Kidney (tissue), 14 donors: Measurements from ENCODE around the gene POLRMT. TPM values are rescaled to one million over a fixed set of nuclear protein-coding genes. Genes with fewer than 3 reads are reported as not detected.

Source experiments
- DNase-seq, 5 donors: peaks; one replicate each; pipeline ENCODE4 v3.0.0-alpha.2; 2013 to 2020
- FAIRE-seq: peaks from 2 replicates; lab custom pipeline; 2012; peaks lifted over from hg19 to GRCh38; lab: Jason Lieb, UNC
- H3K27ac ChIP-seq, 2 donors: one replicate each; pipeline ENCODE4 v1.7.0; 2013; ENCODE audit warnings: low read depth in 2 of 2, low read length in 2 of 2, inconsistent platforms in 1 of 2
- H3K27me3 ChIP-seq: one replicate; pipeline ENCODE4 v1.7.1; 2013; ENCODE audit warnings: low read length, inconsistent platforms; ENCODE audit not compliant: control insufficient read depth, insufficient read depth
- H3K36me3 ChIP-seq, 3 donors: one replicate each; pipeline versions ENCODE4 v1.7.0 to v1.7.1; 2013; ENCODE audit warnings: low read length in 3 of 3, control low read depth in 1 of 3, inconsistent platforms in 1 of 3; ENCODE audit not compliant: insufficient read depth in 3 of 3, control insufficient read depth in 2 of 3
- H3K4me1 ChIP-seq, 3 donors: one replicate each; pipeline versions ENCODE4 v1.7.0 to v1.7.1; 2013; ENCODE audit warnings: low read length in 3 of 3, inconsistent platforms in 1 of 3, low read depth in 1 of 3; ENCODE audit not compliant: control insufficient read depth in 2 of 3, insufficient read depth in 2 of 3
- H3K4me3 ChIP-seq, 3 donors: one replicate each; pipeline versions ENCODE4 v1.7.0 to v1.8.1; 2013; ENCODE audit warnings: low read length in 3 of 3, control low read depth in 1 of 3, inconsistent platforms in 1 of 3
- H3K9ac ChIP-seq, 3 donors: one replicate each; pipeline versions ENCODE4 v1.7.0 to v1.7.1; 2013; ENCODE audit warnings: low read length in 3 of 3, control low read depth in 1 of 3, inconsistent platforms in 1 of 3
- H3K9me3 ChIP-seq, 3 donors: one replicate each; pipeline versions ENCODE4 v1.7.0 to v1.7.1; 2013; ENCODE audit warnings: low read length in 3 of 3, control low read depth in 1 of 3, inconsistent platforms in 1 of 3; ENCODE audit not compliant: control insufficient read depth in 2 of 3, insufficient read depth in 1 of 3
- CTCF ChIP-seq: IDR thresholded peaks from 3 replicates; pipeline ENCODE4 v1.5.1; 2012; ENCODE audit warnings: mild to moderate bottlenecking, moderate library complexity, borderline replicate concordance; ENCODE audit not compliant: insufficient read depth; ENCODE audit errors: extremely low read depth
- intact Hi-C: fragments of 100-400 bp; cut with DNase I; formaldehyde crosslinking; loops from one replicate; pipeline ENCODE4 v1.11.1; 2022
- polyA plus RNA-seq: library from polyadenylated mRNA; stranded (reverse); fragments of 350-450 nt; fragmentation: Illumina TruSeq; extraction: RNeasy Lipid Tissue Mini Kit (QIAGEN cat#74804); gene quantifications from one replicate; pipeline ENCODE4 v1.2.3, GENCODE V29; 2014; ENCODE audit warnings: low read depth, low replicate concordance; ENCODE audit not compliant: insufficient read depth
- total RNA-seq: library from RNA; stranded (reverse); fragmentation: NEBNext Ultra II Directional; extraction: Animal tissue kit (Norgen Biotek cat#: 25700); gene quantifications from one replicate; pipeline ENCODE4 v1.2.1, GENCODE V29; 2021
- donor health status: control.
- donor health status: control.
- donor health status: control.
- donor health status: control.
- donor health status: control.
- donor health status: DM: yes; HTN: yes; CAD: no.
- donor health status: Normal renal cell carcinoma (clear cell type).

The POLRMT gene
- total and polyA plus RNA-seq, 2 donors from 2014 or later = 49.8 to 117 TPM

- no peak for FAIRE-seq
Observed at GRCh38 chr19:648904-649801, 15.8 kb upstream of the POLRMT start.

GRCh38 chr19:648305-648704 is 15.0 kb upstream of the POLRMT start:
- DNase-seq (no peak), FAIRE-seq (no peak)
- Histone ChIP-seq H3K4me3 (no peak overlapping the region), H3K36me3 (peaks cover 0 to 5% (median 0%) of the 10 kb centered on the region in 3 donors), H3K9ac (no peak overlapping the region), H3K9me3 (no peaks in the 10 kb centered on the region), H3K27me3 (no peaks in the 10 kb centered on the region), H3K27ac (no peak overlapping the region), H3K4me1 (no peaks in the 10 kb centered on the region)
- intact Hi-C loops = no loop called here
- no peak for TF ChIP-seq CTCF

More at GRCh38 chr19:648904-649801, 15.8 kb upstream of the POLRMT start:
- no peaks in the 10 kb centered on the region for H3K9me3 ChIP-seq
- H3K4me3 ChIP-seq = no peak overlapping the region
- H3K36me3 ChIP-seq = peaks cover 0 to 10% (median 0%) of the 10 kb centered on the region in 3 donors
- DNase-seq = no peak
- H3K27me3 ChIP-seq = no peaks in the 10 kb centered on the region
- intact Hi-C loops = no loop called here
- H3K4me1 ChIP-seq = no peaks in the 10 kb centered on the region
- no peak overlapping the region for H3K27ac ChIP-seq
- H3K9ac ChIP-seq = no peak overlapping the region
- no peak for TF ChIP-seq CTCF

- H3K27me3 ChIP-seq = no peaks in the 10 kb centered on the region
- no peaks in the 10 kb centered on the region for H3K4me1 ChIP-seq
- DNase-seq = no peak
- no peak overlapping the region for H3K27ac ChIP-seq
- peaks cover 0 to 5% (median 0%) of the 10 kb centered on the region in 3 donors for H3K36me3 ChIP-seq
- intact Hi-C loops = no loop called here
- TF ChIP-seq CTCF = no peak
- FAIRE-seq = no peak
- no peaks in the 10 kb centered on the region for H3K9me3 ChIP-seq
- H3K9ac ChIP-seq = no peak overlapping the region
- no peak overlapping the region for H3K4me3 ChIP-seq
Observed at GRCh38 chr19:647566-648284, 14.4 kb upstream of the POLRMT start.
